WTC11 (cell line): Measurements from ENCODE around the gene FAM20A. TPM values are rescaled to one million over a fixed set of nuclear protein-coding genes. Genes with fewer than 3 reads are reported as not detected.

Experiments
- ATAC-seq: fragments of 200-7000 bp; cut with Tn5 transposase; 2 replicates; pipeline ENCODE4 v1.10.0; 2021; ENCODE audit warnings: mild to moderate bottlenecking, moderate library complexity
- CTCF ChIA-PET: fragments of 300-600 bp; sonication (Branson Sonifier 250); formaldehyde crosslinking; loops from one replicate; lab custom pipeline; 2021; ENCODE audit warnings: antibody characterized with exemption; lab: Charles Lee
- POLR2A ChIA-PET: fragments of 350-600 bp; sonication (Branson Sonifier 250); formaldehyde crosslinking; loops from one replicate; lab custom pipeline; 2021; ENCODE audit warnings: antibody characterized with exemption; lab: Charles Lee
- DNase-seq: peaks from one replicate; pipeline ENCODE4 v3.0.0; 2021; ENCODE audit warnings: low spot score
- H3K27ac Mint-ChIP-seq: 2 replicates; pipeline ENCODE4 v1.8.0; 2021; ENCODE audit warnings: mixed read lengths
- H3K27me3 Mint-ChIP-seq: 2 replicates; pipeline ENCODE4 v1.8.0; 2021; ENCODE audit warnings: low read depth, mild to moderate bottlenecking, moderate library complexity, mixed read lengths
- H3K36me3 Mint-ChIP-seq: 2 replicates; pipeline ENCODE4 v1.8.0; 2021; ENCODE audit warnings: mixed read lengths
- H3K4me1 Mint-ChIP-seq: 2 replicates; pipeline ENCODE4 v1.8.0; 2022; ENCODE audit warnings: mixed read lengths
- H3K4me3 Mint-ChIP-seq: 2 replicates; pipeline ENCODE4 v1.8.0; 2021; ENCODE audit warnings: mild to moderate bottlenecking, moderate library complexity, mixed read lengths
- H3K9me3 Mint-ChIP-seq: 2 replicates; pipeline ENCODE4 v1.8.0; 2021; ENCODE audit warnings: mixed read lengths
- ATF1 ChIP-seq: sonication (generic); formaldehyde crosslinking; IDR thresholded peaks from 2 replicates; pipeline ENCODE4 v1.8.1; 2023; ENCODE audit warnings: mild to moderate bottlenecking, moderate library complexity, missing genetic modification reagents
- ATF6 ChIP-seq: sonication (generic); formaldehyde crosslinking; IDR thresholded peaks from 2 replicates; pipeline ENCODE4 v1.8.1; 2023; ENCODE audit warnings: mild to moderate bottlenecking, missing genetic modification reagents
- ETV6 ChIP-seq: sonication (generic); formaldehyde crosslinking; IDR thresholded peaks from 2 replicates; pipeline ENCODE4 v1.8.1; 2022; ENCODE audit warnings: mild to moderate bottlenecking, missing genetic modification reagents
- FOXJ3 ChIP-seq: sonication (generic); formaldehyde crosslinking; IDR thresholded peaks from 2 replicates; pipeline ENCODE4 v1.9.0; 2021; ENCODE audit warnings: missing genetic modification reagents, mild to moderate bottlenecking, borderline replicate concordance
- FOXP4 ChIP-seq: sonication (generic); formaldehyde crosslinking; IDR thresholded peaks from 2 replicates; pipeline ENCODE4 v1.8.0; 2022; ENCODE audit warnings: mild to moderate bottlenecking, missing genetic modification reagents
- JAZF1 ChIP-seq: fragments of 250-450 bp; sonication (Bioruptor Pico); IDR thresholded peaks from 2 replicates; pipeline ENCODE4 v1.9.0; 2021; ENCODE audit warnings: moderate library complexity, mild to moderate bottlenecking, inconsistent platforms
- JUN ChIP-seq: sonication (generic); formaldehyde crosslinking; IDR thresholded peaks from 2 replicates; pipeline ENCODE4 v1.8.0; 2023; ENCODE audit warnings: mild to moderate bottlenecking, missing genetic modification reagents
- MLX ChIP-seq: sonication (generic); formaldehyde crosslinking; IDR thresholded peaks from 2 replicates; pipeline ENCODE4 v1.8.1; 2023; ENCODE audit warnings: mild to moderate bottlenecking, missing genetic modification reagents, moderate library complexity
- NFATC4 ChIP-seq: fragments of 250-450 bp; sonication (Bioruptor Pico); IDR thresholded peaks from 2 replicates; pipeline ENCODE4 v1.9.0; 2021; ENCODE audit warnings: mild to moderate bottlenecking
- PRRX2 ChIP-seq: fragments of 250-450 bp; sonication (Bioruptor Pico); IDR thresholded peaks from 2 replicates; pipeline ENCODE4 v1.8.0; 2021; ENCODE audit warnings: mild to moderate bottlenecking
- SMAD3 ChIP-seq: sonication (generic); formaldehyde crosslinking; IDR thresholded peaks from 2 replicates; pipeline ENCODE4 v1.8.0; 2022; ENCODE audit warnings: missing genetic modification reagents, mild to moderate bottlenecking, borderline replicate concordance
- TCF7 ChIP-seq: sonication (generic); formaldehyde crosslinking; IDR thresholded peaks from 2 replicates; pipeline ENCODE4 v1.8.0; 2022; ENCODE audit warnings: mild to moderate bottlenecking, low read depth, missing genetic modification reagents, moderate library complexity
- USF2 ChIP-seq: sonication (generic); formaldehyde crosslinking; IDR thresholded peaks from 2 replicates; pipeline ENCODE4 v1.8.1; 2023; ENCODE audit warnings: mild to moderate bottlenecking, missing genetic modification reagents, moderate library complexity
- ZNF121 ChIP-seq: sonication (generic); formaldehyde crosslinking; IDR thresholded peaks from 2 replicates; pipeline ENCODE4 v1.8.0; 2023; ENCODE audit warnings: missing genetic modification reagents
- ZNF219 ChIP-seq: sonication (generic); formaldehyde crosslinking; IDR thresholded peaks from 2 replicates; pipeline ENCODE4 v1.8.0; 2023; ENCODE audit warnings: missing genetic modification reagents, mild to moderate bottlenecking, borderline replicate concordance
- ZNF263 ChIP-seq: sonication (generic); formaldehyde crosslinking; IDR thresholded peaks from 2 replicates; pipeline ENCODE4 v1.8.1; 2022; ENCODE audit warnings: low read depth, mild to moderate bottlenecking, moderate library complexity, missing genetic modification reagents
- ZNF532 ChIP-seq: fragments of 250-450 bp; sonication (Bioruptor Pico); IDR thresholded peaks from 2 replicates; pipeline ENCODE4 v1.9.0; 2021; ENCODE audit warnings: mild to moderate bottlenecking, borderline replicate concordance
- ZSCAN18 ChIP-seq: fragments of 250-450 bp; sonication (Bioruptor Pico); IDR thresholded peaks from 2 replicates; pipeline ENCODE4 v2.1.2; 2022; ENCODE audit warnings: mild to moderate bottlenecking, moderate library complexity
- total RNA-seq: library from RNA; stranded (reverse); gene quantifications from 3 replicates; pipeline ENCODE4 v1.2.3, GENCODE V29; 2021

Gene FAM20A
- total RNA-seq, 1 experiment from 2014 or later, result 5.8 TPM

- ChIA-PET POLR2A (no interaction called here), CTCF (no interaction called here)
- no peak for DNase-seq
- H3K36me3 Mint-ChIP-seq, result peaks cover 5% of the 10 kb centered on the region
- no peak overlapping the region for H3K27ac Mint-ChIP-seq
- 0 out of 2 replicates have a peak, but pooled peaks cover 2% of the 10 kb centered on the region for H3K4me1 Mint-ChIP-seq
- H3K27me3 Mint-ChIP-seq, result no peaks in the 10 kb centered on the region; the same call in none of the 2 replicates
- H3K4me3 Mint-ChIP-seq, result no peak overlapping the region
- peaks cover 14% of the 10 kb centered on the region for H3K9me3 Mint-ChIP-seq
- TF ChIP-seq ZNF219 (CRISPR knock-in tag) (no peak), NFATC4 (CRISPR knock-in tag) (no peak), USF2 (CRISPR knock-in tag) (no peak), FOXJ3 (no peak), ETV6 (CRISPR knock-in tag) (no peak), PRRX2 (no peak), TCF7 (CRISPR knock-in tag) (no peak)
- no peak for ATAC-seq
These were observed 101.6 kb downstream of the FAM20A start for GRCh38 chr17:68499587-68499986.

- Mint-ChIP-seq H3K27ac (no peak overlapping the region), H3K36me3 (peaks cover 5% of the 10 kb centered on the region), H3K9me3 (peaks cover 11% of the 10 kb centered on the region), H3K4me3 (no peak overlapping the region), H3K27me3 (no peaks in the 10 kb centered on the region; the same call in none of the 2 replicates), H3K4me1 (0 out of 2 replicates have a peak, but pooled peaks cover 2% of the 10 kb centered on the region)
- CTCF ChIA-PET, result no interaction called here
- ATAC-seq, result no peak
- POLR2A ChIA-PET, result no interaction called here
- no peak for DNase-seq
- TF ChIP-seq JAZF1 (CRISPR knock-in tag), result no peak
- TF ChIP-seq PRRX2, result no peak
- no peak for TF ChIP-seq JUN (CRISPR knock-in tag)
These were observed 102.5 kb downstream of the FAM20A start for GRCh38 chr17:68498479-68499326.

GRCh38 chr17:68497885-68498319 lies 103.3 kb downstream of the FAM20A start:
- peaks cover 5% of the 10 kb centered on the region for H3K36me3 Mint-ChIP-seq
- ChIA-PET POLR2A (no interaction called here), CTCF (interaction anchor here (1.0 kb wide), 1 partner anchor 116 kb away, joined by 4 read pairs; no protein-coding TSS in a partner anchor)
- no peak overlapping the region for H3K4me3 Mint-ChIP-seq
- DNase-seq, result no peak
- ATAC-seq, result no peak
- H3K4me1 Mint-ChIP-seq, result 0 out of 2 replicates have a peak, but pooled peaks cover 2% of the 10 kb centered on the region
- peaks cover 13% of the 10 kb centered on the region for H3K9me3 Mint-ChIP-seq
- H3K27ac Mint-ChIP-seq, result no peak overlapping the region
- H3K27me3 Mint-ChIP-seq, result no peaks in the 10 kb centered on the region; the same call in none of the 2 replicates
- TF ChIP-seq ATF6 (CRISPR knock-in tag) (no peak), TCF7 (CRISPR knock-in tag) (no peak), ZNF263 (CRISPR knock-in tag) (no peak), FOXP4 (CRISPR knock-in tag) (no peak), ETV6 (CRISPR knock-in tag) (no peak), ZSCAN18 (no peak), ZNF121 (CRISPR knock-in tag) (no peak), ZNF532 (no peak), ATF1 (CRISPR knock-in tag) (no peak), SMAD3 (no peak), MLX (CRISPR knock-in tag) (no peak), PRRX2 (no peak)
